HG02759 (cell line): Measurements from ENCODE around the gene SULT2B1.
A peak's percentile ranks its signal among the peaks of the same experiment; 100 is the strongest.
"Not testable (repeated sequence)": the region's sequence is repeated elsewhere in the genome, so short reads cannot be mapped to it uniquely, and the experiment has no call there.

Experiments used
- ATAC-seq: cut with Tn5 transposase; IDR thresholded peaks from one replicate; pipeline ENCODE4 v1.9.1; 2021; ENCODE audit warnings: mild to moderate bottlenecking, moderate library complexity; ENCODE audit not compliant: unreplicated experiment

SULT2B1 gene

GRCh38 chr19:48618278-48618915 lies 66.4 kb downstream of the SULT2B1 start:
- ATAC-seq, result no peak

- ATAC-seq, result peak; percentile 85
Measured at GRCh38 chr19:48618916-48619691, 67.1 kb downstream of the SULT2B1 start, which contains the start of the genes RPL18 and SPHK2. RPL18 (minus strand) TSS chr19:48619178; CDS start chr19:48619143, 35 bp downstream. SPHK2 (plus strand) TSS chr19:48619506; CDS start chr19:48620515, 1,009 bp downstream.

GRCh38 chr19:48619692-48620585 lies 68.0 kb downstream of the SULT2B1 start:
- no peak for ATAC-seq

GRCh38 chr19:48623556-48624066 lies 71.6 kb downstream of the SULT2B1 start:
- no peak for ATAC-seq

- ATAC-seq, result peak; percentile 64
Measured at GRCh38 chr19:48624067-48624594, 72.2 kb downstream of the SULT2B1 start.

- no peak for ATAC-seq
Measured at GRCh38 chr19:48624791-48625723, 73.1 kb downstream of the SULT2B1 start.

GRCh38 chr19:48625891-48626327 lies 73.9 kb downstream of the SULT2B1 start:
- ATAC-seq, result no peak

- no peak for ATAC-seq
Measured at GRCh38 chr19:48627201-48627864, 75.4 kb downstream of the SULT2B1 start.

- no peak for ATAC-seq
Measured at GRCh38 chr19:48627865-48628314, 75.9 kb downstream of the SULT2B1 start.

GRCh38 chr19:48628486-48629296 lies 76.7 kb downstream of the SULT2B1 start:
- no peak for ATAC-seq

- no peak for ATAC-seq
Measured at GRCh38 chr19:48629297-48629598, 77.3 kb downstream of the SULT2B1 start.

- ATAC-seq, result no peak
Measured at GRCh38 chr19:48629599-48630295, 77.8 kb downstream of the SULT2B1 start.

GRCh38 chr19:48630296-48631063 lies 78.5 kb downstream of the SULT2B1 start:
- no peak for ATAC-seq

GRCh38 chr19:48631225-48631624 lies 79.3 kb downstream of the SULT2B1 start:
- no peak for ATAC-seq

- ATAC-seq, result not testable (repeated sequence)
Measured at GRCh38 chr19:48632286-48632685, 80.3 kb downstream of the SULT2B1 start.

GRCh38 chr19:48632692-48633147 lies 80.7 kb downstream of the SULT2B1 start:
- ATAC-seq, result no peak
